ENCODE data around the gene SCN1A. TPM values are rescaled to one million over a fixed set of nuclear protein-coding genes. Genes with fewer than 3 reads are reported as not detected.

The SCN1A gene
- total RNA-seq, 2 donors from 2014 or later: not detected

DNA sequence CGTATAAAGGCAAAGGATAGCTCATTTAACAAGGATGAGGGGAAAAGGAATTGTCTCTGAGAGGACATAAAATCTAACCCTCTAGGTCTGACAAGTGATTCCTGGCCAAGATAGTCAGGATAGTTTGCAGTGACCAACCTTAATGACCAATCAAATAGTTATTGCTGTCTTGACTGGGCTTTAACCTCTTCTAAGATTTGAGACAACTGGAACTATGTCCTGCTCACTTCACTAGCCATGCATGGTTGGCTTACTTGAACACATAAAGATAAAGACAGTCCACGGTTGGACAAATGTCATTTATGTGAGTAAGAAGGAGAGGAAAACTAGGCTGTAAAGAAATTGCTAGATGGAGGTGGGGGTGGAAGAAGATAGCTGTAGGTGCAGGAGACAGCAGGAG is 53.8 kb downstream of the SCN1A start:
- no peaks in the 10 kb centered on the region for H3K9me3 ChIP-seq
- ATAC-seq (ENCODE audit: insufficient number of reproducible peaks, low FRiP score, low read depth): no peak
- H3K4me1 ChIP-seq (ENCODE audit: control insufficient read depth in 1 of 2, low read depth in 2 of 2): no peaks in the 10 kb centered on the region
- no peak for DNase-seq (ENCODE audit: low spot score)
- no peak overlapping the region for H3K27ac ChIP-seq
- TF ChIP-seq, protein P1, sequence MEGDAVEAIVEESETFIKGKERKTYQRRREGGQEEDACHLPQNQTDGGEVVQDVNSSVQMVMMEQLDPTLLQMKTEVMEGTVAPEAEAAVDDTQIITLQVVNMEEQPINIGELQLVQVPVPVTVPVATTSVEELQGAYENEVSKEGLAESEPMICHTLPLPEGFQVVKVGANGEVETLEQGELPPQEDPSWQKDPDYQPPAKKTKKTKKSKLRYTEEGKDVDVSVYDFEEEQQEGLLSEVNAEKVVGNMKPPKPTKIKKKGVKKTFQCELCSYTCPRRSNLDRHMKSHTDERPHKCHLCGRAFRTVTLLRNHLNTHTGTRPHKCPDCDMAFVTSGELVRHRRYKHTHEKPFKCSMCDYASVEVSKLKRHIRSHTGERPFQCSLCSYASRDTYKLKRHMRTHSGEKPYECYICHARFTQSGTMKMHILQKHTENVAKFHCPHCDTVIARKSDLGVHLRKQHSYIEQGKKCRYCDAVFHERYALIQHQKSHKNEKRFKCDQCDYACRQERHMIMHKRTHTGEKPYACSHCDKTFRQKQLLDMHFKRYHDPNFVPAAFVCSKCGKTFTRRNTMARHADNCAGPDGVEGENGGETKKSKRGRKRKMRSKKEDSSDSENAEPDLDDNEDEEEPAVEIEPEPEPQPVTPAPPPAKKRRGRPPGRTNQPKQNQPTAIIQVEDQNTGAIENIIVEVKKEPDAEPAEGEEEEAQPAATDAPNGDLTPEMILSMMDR (IDR thresholded peaks at IDR 0.05): no peak
- H3K4me3 ChIP-seq: no peak overlapping the region
- H3K36me3 ChIP-seq: no peaks in the 10 kb centered on the region
- H3K27me3 ChIP-seq (replicated peaks; ENCODE audit: insufficient read depth): no peaks in the 10 kb centered on the region

DNA sequence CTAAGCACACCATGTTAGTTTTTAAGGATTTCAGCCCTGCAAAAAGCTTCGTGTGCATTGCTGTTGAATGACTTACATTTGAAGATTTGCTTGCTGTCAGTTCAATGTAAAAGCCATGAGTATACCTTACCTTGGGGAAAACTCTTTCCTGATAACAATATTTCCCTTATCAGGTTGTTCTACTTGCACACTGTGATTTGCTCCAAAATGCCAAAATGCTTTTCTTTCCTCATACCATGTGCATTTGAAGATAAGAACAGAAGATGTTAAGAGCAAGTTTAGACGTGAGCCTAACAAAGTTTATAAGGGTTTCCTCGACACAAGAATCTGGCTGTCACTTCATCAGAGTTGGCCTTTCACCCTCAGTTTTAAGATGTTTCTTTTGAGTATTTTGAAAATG is 57.6 kb downstream of the SCN1A start:
- TF ChIP-seq, protein P1 (IDR thresholded peaks at IDR 0.05): no peak
- no peaks in the 10 kb centered on the region for H3K36me3 ChIP-seq
- H3K27ac ChIP-seq: no peak overlapping the region
- H3K4me3 ChIP-seq: no peak overlapping the region
- no peaks in the 10 kb centered on the region for H3K27me3 ChIP-seq (replicated peaks; ENCODE audit: insufficient read depth)
- no peaks in the 10 kb centered on the region for H3K4me1 ChIP-seq (ENCODE audit: control insufficient read depth in 1 of 2, low read depth in 2 of 2)
- no peak for ATAC-seq (ENCODE audit: insufficient number of reproducible peaks, low FRiP score, low read depth)
- DNase-seq (ENCODE audit: low spot score): no peak
- no peaks in the 10 kb centered on the region for H3K9me3 ChIP-seq

GRCh38 chr2:166068981-166069380 is 58.8 kb downstream of the SCN1A start:
- DNase-seq (ENCODE audit: low spot score): no peak
- Histone ChIP-seq H3K36me3 (no peaks in the 10 kb centered on the region), H3K27ac (no peak overlapping the region), H3K4me3 (no peak overlapping the region), H3K9me3 (no peaks in the 10 kb centered on the region), H3K4me1 (ENCODE audit: control insufficient read depth in 1 of 2, low read depth in 2 of 2) (no peaks in the 10 kb centered on the region), H3K27me3 (replicated peaks; ENCODE audit: insufficient read depth) (no peaks in the 10 kb centered on the region)
- no peak for ATAC-seq (ENCODE audit: insufficient number of reproducible peaks, low FRiP score, low read depth)
- TF ChIP-seq, protein P1 (IDR thresholded peaks at IDR 0.05): no peak

DNA sequence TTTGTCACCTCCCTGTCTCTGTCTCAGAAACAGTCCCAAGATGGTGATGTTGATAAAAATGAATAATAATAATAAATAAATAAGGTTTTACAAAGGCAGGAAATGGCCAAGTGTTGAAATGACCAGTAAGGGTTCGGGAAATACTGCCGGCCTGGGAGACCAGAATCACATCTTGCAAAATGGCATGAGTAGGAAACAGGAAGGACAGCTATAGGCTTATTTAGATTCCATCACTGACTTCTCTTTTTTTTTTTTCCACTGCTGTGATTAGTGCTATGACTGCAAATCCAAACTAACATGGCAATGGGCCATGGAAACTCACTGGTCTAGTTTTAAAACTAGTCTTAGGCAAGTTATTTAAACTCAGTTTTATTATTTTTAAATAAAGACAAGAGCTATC is 60.6 kb downstream of the SCN1A start:
- no peak for DNase-seq (ENCODE audit: low spot score)
- Histone ChIP-seq H3K9me3 (no peaks in the 10 kb centered on the region), H3K27me3 (replicated peaks; ENCODE audit: insufficient read depth) (no peaks in the 10 kb centered on the region), H3K4me3 (no peak overlapping the region), H3K36me3 (no peaks in the 10 kb centered on the region), H3K27ac (no peak overlapping the region), H3K4me1 (ENCODE audit: control insufficient read depth in 1 of 2, low read depth in 2 of 2) (no peaks in the 10 kb centered on the region)
- TF ChIP-seq, protein P1 (IDR thresholded peaks at IDR 0.05): no peak
- ATAC-seq (ENCODE audit: insufficient number of reproducible peaks, low FRiP score, low read depth): no peak

DNA sequence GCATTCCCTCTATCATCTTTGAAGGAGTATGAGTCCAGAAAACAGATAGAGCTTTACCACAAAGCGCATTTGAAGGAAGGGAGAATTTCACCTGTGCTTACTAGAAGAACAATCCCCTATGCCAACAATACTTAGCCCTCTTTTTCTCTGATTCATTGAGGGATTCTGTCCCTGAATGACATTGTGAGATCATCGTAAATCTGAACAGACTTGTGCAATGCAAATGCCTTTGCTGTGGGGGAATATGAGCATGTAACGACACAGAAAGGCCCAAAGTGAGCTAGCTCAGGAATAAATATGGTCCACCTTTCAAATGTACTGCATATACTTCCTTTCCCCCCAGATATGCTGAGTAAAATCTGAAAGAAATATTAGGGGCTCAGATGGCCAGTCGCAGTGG is 67.6 kb downstream of the SCN1A start:
- Histone ChIP-seq H3K4me1 (ENCODE audit: control insufficient read depth in 1 of 2, low read depth in 2 of 2) (no peaks in the 10 kb centered on the region), H3K27me3 (replicated peaks; ENCODE audit: insufficient read depth) (no peaks in the 10 kb centered on the region), H3K9me3 (no peaks in the 10 kb centered on the region), H3K4me3 (no peak overlapping the region), H3K27ac (no peak overlapping the region), H3K36me3 (no peaks in the 10 kb centered on the region)
- no peak for ATAC-seq (ENCODE audit: insufficient number of reproducible peaks, low FRiP score, low read depth)
- TF ChIP-seq, protein P1 (IDR thresholded peaks at IDR 0.05): no peak
- no peak for DNase-seq (ENCODE audit: low spot score)

Data from thoracic aorta (tissue), 2 donors.